T-helper 1 cell (primary cell): ENCODE data around the gene PLOD2.
A peak's percentile ranks its signal among the peaks of the same experiment; 100 is the strongest.

Experiments
- DNase-seq, 5 donors: peaks; one replicate each; pipeline ENCODE4 v3.0.0-alpha.2; 2012 to 2020
- total RNA-seq, 4 donors: gene quantifications; one replicate each; lab custom pipeline; 2026; lab: John Stamatoyannopoulos, UW

PLOD2 gene
- 0 to 0.08 (median 0) reads per million in 4 donors for total RNA-seq

DNA sequence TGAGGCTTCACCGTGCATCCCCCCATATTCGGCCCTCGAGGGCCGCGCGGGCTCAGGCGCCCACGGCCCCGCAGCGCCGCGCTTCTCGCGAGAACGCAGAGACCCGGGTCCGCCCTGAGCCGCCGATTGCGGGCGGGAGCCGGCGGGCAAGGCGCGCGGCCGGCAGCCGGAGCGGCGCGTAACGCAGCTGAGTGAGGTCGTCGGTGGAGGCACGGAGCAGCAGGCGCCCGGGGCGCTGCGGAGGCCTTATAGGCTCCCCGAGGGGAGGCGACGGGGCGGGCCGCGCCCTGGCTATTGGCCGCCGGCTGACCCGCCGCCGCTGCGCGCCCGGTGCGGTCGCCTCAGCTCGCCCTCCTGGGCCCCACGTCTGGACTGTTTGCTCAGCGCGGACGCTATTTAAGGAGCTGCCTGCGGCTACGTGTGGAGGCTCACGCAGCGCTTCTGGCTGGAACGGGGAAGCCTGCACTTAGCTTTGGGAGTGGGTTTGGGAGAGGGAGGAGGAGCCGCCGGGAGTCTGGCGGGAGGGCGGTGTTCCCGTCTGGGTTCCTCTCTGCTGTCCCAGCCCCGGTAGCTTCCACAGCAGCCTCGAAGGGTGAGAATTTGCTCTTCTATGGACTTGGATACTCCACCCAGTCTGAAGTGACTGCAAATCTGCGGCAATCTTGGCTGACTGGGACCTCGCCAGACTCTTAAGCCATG lies at the start of gene PLOD2:
Gene PLOD2 (minus strand): TSS at position 221 of the 699 bp plus-strand sequence. CDS start 195 bp downstream, at position 26.
- DNase-seq, result peak in 1 of 5 donors; percentile 4

DNA sequence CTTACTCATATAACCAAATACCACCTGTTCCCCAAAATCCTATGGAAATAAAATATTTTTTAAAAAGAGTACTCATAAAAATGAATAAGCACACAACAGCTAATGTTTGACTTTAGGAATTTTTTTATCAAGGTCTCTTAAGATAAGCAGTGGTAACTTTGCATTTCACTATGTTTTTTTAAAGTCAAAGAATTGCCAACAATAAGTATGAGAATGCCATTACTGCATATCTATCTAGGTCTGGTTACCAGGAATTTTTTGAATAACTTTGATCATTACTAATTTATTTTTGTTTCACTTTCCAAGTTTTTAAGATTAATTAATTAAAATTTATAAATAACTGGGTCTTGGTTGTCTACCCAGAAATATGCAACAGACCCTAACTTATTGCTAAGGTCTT lies 48.4 kb upstream of the PLOD2 start:
- DNase-seq, result no peak

- no peak for DNase-seq
Measured at GRCh38 chr3:146203776-146204175, 42.8 kb upstream of the PLOD2 start.

DNA sequence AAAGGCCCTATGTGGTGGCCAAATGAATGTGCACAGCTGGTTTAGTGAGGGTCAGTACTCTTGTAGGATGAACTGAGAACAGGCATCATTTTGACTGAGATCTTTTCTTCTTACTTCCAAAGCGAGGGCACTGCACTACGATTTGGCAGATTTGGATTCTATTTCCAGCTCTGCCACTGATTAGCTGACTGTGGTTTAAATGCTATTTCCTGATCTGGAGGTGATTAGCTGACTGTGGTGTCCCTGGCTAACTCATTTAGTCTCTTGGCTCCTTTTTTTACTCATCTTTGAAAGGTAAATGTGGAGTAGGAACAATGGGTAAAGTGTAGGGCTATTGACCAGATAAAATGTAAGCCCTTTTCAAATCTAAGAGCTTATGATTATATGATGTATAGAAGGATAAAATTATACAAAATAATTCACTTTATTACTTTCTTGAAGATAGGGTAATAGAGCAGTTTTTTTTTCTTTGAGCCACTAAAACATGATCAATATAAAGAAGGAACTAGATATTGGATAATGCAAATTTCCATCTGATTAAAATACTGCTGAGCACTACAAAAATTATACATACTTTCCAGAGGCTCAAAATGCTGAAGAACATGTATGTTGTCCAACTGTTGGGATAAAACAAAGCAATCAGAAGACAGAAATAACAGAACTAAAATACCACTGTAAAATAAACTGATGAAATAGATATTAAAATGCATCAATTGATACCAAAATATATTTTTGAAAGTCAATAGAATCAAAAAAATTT lies 39.7 kb upstream of the PLOD2 start:
- no peak for DNase-seq

DNA sequence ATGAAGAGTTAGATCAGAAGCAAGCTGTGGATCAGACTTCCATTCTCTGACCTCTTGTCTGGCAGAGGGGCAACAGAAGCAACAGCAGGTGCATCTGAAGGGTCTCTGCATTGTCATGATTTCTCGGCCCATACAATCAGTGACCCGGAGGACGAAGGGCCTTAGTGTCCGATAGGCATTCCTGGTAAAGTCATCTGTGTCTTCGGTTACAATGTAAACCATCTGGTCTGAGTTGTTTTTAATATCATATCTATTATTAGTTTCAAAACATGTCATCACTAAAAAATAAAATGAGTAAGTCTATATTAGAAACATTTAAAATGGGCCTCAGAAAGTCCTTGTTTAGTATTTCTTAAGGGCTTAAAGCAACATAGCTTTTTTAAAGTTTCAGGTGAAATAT lies 38.8 kb upstream of the PLOD2 start:
- DNase-seq, result no peak

- DNase-seq, result no peak
Measured at GRCh38 chr3:146196789-146197188, 35.8 kb upstream of the PLOD2 start.

GRCh38 chr3:146195605-146196004 lies 34.6 kb upstream of the PLOD2 start:
- DNase-seq, result no peak

- DNase-seq, result no peak
Measured at GRCh38 chr3:146195030-146195429, 34.0 kb upstream of the PLOD2 start.

DNA sequence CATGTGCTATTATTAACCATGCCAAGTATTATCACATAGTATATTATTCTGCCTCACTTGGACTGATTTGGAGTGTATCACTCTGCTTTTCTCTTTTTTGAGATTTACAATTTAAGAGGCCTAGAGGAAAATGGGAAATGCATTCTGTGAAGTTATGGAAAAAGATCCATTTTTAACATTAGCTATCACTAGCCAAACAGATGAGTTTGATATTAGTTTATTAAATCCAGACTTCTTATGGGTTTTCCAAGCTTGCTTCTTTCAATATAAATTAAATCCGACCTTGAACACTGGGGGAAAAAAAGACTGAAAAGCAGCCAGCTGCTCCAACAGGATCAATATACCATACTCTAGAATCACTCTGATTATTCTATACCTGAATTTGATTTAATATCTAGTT lies 30.1 kb upstream of the PLOD2 start:
- DNase-seq, result no peak

DNA sequence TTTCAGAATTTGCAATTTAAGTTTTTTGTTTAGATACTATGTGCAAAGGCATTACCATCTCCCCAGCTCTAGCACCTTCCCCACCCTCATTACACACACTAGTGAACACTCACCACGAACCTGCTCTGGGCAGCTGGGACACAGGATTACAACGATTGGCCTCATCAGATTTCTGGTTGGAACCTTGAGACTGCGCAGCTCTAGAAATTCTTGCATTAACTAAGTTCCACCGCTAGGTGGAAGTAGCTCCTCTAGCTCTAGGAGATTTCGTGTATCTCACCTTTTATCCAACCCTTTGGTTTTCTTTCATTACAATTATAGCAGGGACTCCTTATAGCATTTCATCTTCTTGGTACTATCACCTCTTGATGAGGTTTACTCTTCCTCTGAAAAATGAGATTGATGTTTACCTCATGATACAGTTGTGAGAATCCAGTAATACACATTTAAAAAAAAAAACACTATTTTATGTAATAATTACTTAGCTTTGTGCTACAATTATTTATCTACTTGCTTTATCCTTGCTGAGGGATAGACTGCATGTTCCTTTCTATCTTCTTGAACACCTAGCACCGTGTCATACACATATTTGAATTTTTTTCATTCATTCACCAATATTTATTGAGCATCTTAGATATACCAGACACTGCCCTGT lies 28.7 kb upstream of the PLOD2 start:
- DNase-seq, result peak in 1 of 5 donors; percentile 27

- no peak for DNase-seq
Measured at GRCh38 chr3:146187334-146187950, 26.5 kb upstream of the PLOD2 start.

- DNase-seq, result no peak
Measured at GRCh38 chr3:146184241-146185015, 23.4 kb upstream of the PLOD2 start.

DNA sequence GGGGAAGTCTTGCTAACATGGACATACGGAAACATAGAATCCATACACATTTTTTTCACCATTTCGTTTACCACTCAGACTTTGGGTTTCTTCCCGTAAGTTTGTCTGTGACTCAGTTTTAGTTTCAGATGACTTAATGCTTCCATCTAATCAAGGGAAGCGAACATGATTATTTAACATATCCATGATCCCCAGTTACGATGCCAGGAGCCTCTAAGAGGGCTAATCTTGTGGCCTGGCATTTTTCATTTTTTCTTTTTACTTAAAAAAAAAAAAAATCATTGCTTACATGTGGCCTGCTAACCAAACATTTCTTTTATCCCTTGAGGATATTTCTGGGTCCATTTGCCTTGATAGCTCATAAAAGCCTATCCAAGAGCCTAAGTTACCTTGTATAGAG lies 20.2 kb upstream of the PLOD2 start:
- no peak for DNase-seq

DNA sequence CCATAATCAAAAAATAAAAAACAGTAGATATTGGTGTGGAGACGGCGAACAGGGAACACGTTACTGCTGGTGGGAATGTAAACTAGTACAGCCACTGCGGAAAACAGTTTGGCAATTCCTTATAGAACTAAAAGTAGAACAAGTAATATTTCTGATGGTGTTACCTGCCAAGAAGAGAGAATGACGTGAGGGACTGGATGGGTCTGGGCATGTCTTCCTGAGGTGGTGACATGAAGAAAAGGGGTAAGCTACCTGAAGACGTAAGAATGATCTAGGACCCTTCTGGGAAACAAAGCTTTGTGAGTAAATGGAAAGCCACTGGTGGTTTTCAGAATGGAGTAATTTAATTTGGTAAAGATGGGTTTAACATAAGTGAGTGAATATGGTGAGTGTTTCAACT lies 19.4 kb upstream of the PLOD2 start:
- DNase-seq, result no peak

DNA sequence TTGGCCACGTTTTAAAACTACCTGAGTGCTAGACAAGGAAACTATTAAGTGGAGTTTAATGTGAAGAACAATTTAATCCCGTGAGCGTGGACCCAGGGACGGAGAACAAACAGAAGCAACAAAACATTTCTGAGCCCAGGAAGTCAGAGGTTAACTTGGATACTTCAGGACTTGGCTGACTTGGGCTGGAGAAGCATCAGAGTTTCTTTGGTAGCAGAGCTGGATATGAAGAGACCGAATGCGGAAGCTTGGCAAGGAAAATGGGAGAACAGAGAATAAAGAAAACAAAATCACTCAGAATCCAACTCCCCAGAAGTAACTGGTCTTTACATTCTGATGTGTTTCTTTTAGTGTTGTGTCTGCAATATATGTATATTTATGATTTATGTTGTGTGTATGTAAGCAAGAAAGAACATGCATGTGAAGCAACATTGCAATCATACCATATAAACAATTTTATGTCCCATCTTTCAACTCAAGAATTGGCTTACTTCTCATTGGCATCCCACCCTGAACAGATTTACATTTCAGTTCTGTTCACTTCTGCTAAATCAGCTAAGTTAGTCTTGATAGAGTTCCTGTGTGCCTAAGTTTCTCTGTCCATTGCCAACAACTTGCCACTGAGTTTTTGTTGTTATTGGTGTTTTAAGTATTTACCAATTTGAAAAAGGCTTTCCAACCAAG lies 17.2 kb upstream of the PLOD2 start:
- no peak for DNase-seq

- no peak for DNase-seq
Measured at GRCh38 chr3:146177519-146177918, 16.5 kb upstream of the PLOD2 start.

DNA sequence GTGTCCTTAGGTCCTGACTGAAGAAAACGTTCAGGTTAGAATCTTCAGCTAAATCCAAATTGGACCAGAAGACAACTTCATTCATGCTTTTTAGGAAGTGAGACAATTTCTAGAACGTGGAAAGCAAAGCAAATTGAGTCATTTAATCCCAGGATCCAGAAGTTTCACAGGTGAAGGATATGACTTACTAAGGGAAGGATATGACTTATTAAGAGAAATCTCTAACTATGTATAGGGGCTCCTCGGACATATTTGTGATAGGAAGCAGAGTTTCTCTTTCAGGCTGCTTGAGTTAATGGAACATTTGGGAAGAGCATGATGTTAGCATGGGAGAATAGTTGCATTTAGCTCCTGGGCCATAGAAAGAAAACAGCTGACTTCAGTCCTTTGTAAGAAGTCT lies 16.1 kb upstream of the PLOD2 start:
- DNase-seq, result no peak

DNA sequence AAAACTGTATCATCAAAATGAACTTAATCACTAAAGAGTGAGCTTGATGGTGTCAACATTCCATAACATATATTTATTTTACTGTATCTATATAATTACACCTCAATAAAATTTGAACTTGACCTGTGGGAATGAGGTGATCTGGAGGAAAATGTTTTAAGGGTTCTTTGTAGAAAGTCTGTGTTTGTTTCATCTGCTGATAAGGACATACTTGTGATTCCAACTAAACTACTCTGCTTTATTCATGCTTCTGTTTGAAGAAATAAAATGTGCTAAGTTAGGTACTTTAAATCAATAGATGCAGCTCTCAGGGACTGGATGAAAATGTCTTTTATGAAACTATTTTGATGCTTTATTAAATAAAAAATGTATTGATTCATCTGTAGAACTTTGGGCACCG lies 11.6 kb upstream of the PLOD2 start:
- DNase-seq, result no peak

DNA sequence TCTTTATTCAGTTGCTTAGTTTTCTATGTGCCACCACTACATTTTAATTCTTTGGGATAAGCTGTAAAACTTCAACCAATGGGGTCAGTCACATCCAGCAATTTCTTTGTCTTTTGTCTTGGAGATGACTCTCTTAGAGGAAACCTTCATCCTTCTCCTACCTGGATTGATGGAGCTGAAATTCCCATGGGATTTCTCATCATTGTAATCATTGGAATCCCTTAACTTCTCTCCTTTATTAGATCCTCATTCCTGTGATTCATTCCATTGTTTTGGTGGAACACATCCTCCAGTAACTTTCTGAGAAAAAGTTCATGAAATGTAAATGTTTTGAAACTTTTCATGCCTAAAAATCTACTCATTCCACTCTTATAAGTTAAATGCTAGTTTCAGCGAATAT lies 9.6 kb upstream of the PLOD2 start:
- no peak for DNase-seq

- no peak for DNase-seq
Measured at GRCh38 chr3:146169891-146170290, 8.9 kb upstream of the PLOD2 start.

GRCh38 chr3:146166826-146167225 lies 5.8 kb upstream of the PLOD2 start:
- DNase-seq, result no peak

DNA sequence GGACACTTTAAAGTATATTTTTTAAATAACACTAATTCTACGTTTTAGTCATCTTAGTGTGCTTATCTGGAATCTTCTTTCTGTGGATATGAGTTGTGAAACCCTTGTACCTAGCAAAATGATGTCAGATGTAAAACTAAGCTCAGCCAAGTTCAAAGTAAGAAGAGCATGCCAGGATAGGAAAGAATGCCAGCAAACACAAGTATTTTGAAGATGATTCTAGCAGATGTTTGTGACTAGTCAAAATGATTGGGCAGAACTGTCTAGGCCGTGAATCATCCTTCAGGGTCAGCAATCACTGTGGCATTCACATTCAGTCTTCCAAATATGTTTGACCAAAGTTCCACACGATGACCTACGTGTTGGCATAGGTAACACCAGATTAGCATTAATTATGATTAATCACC lies 5.4 kb upstream of the PLOD2 start:
- DNase-seq, result no peak
